A673 (cell line): ENCODE measurements around the gene OR12D2. TPM values are rescaled to one million over a fixed set of nuclear protein-coding genes. Genes with fewer than 3 reads are reported as not detected.

Experiments used
- BruUV-seq: library from RNA; stranded (reverse); fragments of 400-500 nt; replicated peaks from 2 replicates; lab custom pipeline; 2021; lab: Mats Ljungman, UMichigan
- CTCF ChIA-PET: fragments of 300-600 bp; sonication (Branson Sonifier 250); formaldehyde crosslinking; loops from one replicate; lab custom pipeline; 2022; ENCODE audit warnings: antibody characterized with exemption; lab: Charles Lee
- POLR2A ChIA-PET: fragments of 300-600 bp; sonication (Branson Sonifier 250); formaldehyde crosslinking; loops from one replicate; lab custom pipeline; 2022; ENCODE audit warnings: antibody characterized with exemption; ENCODE audit not compliant: low non-redundant PET; lab: Charles Lee
- DNase-seq: peaks from one replicate; pipeline ENCODE4 v3.0.0-alpha.2; 2015; ENCODE audit warnings: low spot score
- H3K27ac ChIP-seq: fragments of 200-600 bp; sonication (generic); 2 replicates; pipeline ENCODE4 v1.5.1; 2016; ENCODE audit warnings: mixed run types, low read depth, mild to moderate bottlenecking, mixed read lengths, antibody characterized with exemption, low read length; ENCODE audit not compliant: poor library complexity, severe bottlenecking
- H3K27me3 ChIP-seq: fragments of 200-600 bp; sonication (generic); replicated peaks from 2 replicates; pipeline ENCODE4 v1.6.1; 2017; ENCODE audit warnings: mixed run types, low read depth, mild to moderate bottlenecking, mixed read lengths, antibody characterized with exemption, low read length; ENCODE audit not compliant: insufficient read depth, poor library complexity
- H3K36me3 ChIP-seq: fragments of 200-600 bp; sonication (generic); 2 replicates; pipeline ENCODE4 v1.6.1; 2016; ENCODE audit warnings: mixed run types, mild to moderate bottlenecking, mixed read lengths, antibody characterized with exemption, low read length; ENCODE audit not compliant: insufficient read depth, poor library complexity, severe bottlenecking
- H3K4me1 ChIP-seq: fragments of 200-600 bp; sonication (generic); 2 replicates; pipeline ENCODE4 v1.6.1; 2017; ENCODE audit warnings: mixed run types, mild to moderate bottlenecking, mixed read lengths, antibody characterized with exemption, low read length; ENCODE audit not compliant: insufficient read depth, poor library complexity, severe bottlenecking
- H3K4me3 ChIP-seq: fragments of 200-600 bp; sonication (generic); 2 replicates; pipeline ENCODE4 v1.5.1; 2016; ENCODE audit warnings: low read depth, mixed run types, mild to moderate bottlenecking, mixed read lengths, low read length; ENCODE audit not compliant: poor library complexity, severe bottlenecking
- H3K9me3 ChIP-seq: fragments of 200-600 bp; sonication (generic); 2 replicates; pipeline ENCODE4 v1.6.1; 2016; ENCODE audit warnings: mixed run types, low read depth, mild to moderate bottlenecking, mixed read lengths, antibody characterized with exemption, low read length; ENCODE audit not compliant: poor library complexity, severe bottlenecking
- EZH2 ChIP-seq: fragments of 200-600 bp; sonication (generic); IDR thresholded peaks from 2 replicates; pipeline ENCODE4 v1.6.1; 2017; ENCODE audit warnings: borderline replicate concordance, low read depth, mild to moderate bottlenecking, mixed read lengths, antibody characterized with exemption, low read length; ENCODE audit not compliant: poor library complexity, severe bottlenecking
- intact Hi-C: fragments of 100-400 bp; cut with micrococcal nuclease; formaldehyde crosslinking; loops from one replicate; pipeline ENCODE4 v1.10.0; 2022; ENCODE audit not compliant: unreplicated experiment
- total RNA-seq: library from RNA; stranded (reverse); gene quantifications from 2 replicates; pipeline ENCODE4 v1.2.3, GENCODE V29; 2021
- TF ChIP-seq, protein P1 (sequence below): fragments of 300-800, 200-600 bp; sonication (generic); conservative IDR thresholded peaks from 2 replicates; pipeline ENCODE4 v1.5.1; 2017; ENCODE audit warnings: low read depth, mild to moderate bottlenecking, antibody characterized with exemption, low read length, moderate library complexity, mixed read lengths

The OR12D2 gene
- total RNA-seq, 1 experiment from 2014 or later: not detected

DNA sequence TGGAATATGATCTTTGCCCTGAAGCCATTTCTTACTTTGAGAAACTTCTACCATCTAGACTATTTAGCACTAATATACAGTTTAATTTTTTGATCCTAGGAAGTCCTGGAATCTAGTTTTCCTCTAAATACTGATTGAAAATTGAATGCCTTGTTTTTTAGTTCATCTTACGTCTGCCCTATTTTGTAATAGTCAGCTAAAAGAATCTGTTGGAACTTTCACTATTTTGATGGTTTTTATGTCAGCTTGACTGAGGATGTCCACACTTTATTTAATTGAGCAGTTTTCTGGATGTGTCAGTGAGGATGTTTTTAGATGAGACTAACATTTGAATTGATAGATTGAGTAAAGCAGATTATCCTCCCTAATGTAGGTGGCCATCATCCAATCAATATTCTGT is 8.4 kb downstream of the OR12D2 start:
- POLR2A ChIA-PET: no interaction called here
- no peak overlapping the region for H3K4me3 ChIP-seq
- BruUV-seq: no TSS peak
- CTCF ChIA-PET: no interaction called here
- no peaks in the 10 kb centered on the region for H3K4me1 ChIP-seq
- no peak overlapping the region for H3K27ac ChIP-seq
- DNase-seq: no peak
- intact Hi-C loops: no loop called here
- H3K9me3 ChIP-seq: no peaks in the 10 kb centered on the region
- peaks cover 2% of the 10 kb centered on the region for H3K27me3 ChIP-seq
- TF ChIP-seq, protein P1, sequence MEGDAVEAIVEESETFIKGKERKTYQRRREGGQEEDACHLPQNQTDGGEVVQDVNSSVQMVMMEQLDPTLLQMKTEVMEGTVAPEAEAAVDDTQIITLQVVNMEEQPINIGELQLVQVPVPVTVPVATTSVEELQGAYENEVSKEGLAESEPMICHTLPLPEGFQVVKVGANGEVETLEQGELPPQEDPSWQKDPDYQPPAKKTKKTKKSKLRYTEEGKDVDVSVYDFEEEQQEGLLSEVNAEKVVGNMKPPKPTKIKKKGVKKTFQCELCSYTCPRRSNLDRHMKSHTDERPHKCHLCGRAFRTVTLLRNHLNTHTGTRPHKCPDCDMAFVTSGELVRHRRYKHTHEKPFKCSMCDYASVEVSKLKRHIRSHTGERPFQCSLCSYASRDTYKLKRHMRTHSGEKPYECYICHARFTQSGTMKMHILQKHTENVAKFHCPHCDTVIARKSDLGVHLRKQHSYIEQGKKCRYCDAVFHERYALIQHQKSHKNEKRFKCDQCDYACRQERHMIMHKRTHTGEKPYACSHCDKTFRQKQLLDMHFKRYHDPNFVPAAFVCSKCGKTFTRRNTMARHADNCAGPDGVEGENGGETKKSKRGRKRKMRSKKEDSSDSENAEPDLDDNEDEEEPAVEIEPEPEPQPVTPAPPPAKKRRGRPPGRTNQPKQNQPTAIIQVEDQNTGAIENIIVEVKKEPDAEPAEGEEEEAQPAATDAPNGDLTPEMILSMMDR: no peak
- TF ChIP-seq EZH2: no peak
- H3K36me3 ChIP-seq: no peaks in the 10 kb centered on the region

DNA sequence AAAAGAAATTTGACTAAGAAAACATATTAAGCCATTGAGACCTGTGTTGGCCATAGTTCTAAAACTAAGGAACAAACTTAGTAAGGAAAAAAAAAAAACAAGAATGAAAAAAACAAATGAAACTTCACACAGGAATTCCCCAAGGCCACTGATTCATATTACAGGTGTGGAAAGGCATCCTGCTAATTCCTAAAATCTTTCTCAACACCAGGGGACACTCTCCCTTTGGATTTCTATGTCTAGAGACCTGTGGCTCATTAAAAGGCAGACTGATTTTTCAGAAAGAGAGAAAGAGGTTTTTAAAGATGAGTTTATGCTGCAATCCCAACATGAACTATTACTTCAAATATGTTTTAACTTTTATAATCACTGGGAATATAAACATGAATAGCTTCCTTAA is 19.2 kb downstream of the OR12D2 start, which contains the start of gene OR12D1:
Gene OR12D1 (plus strand): TSS at position 341 of the 400 bp plus-strand sequence.
- TF ChIP-seq, protein P1: no peak
- TF ChIP-seq EZH2: no peak
- BruUV-seq: no TSS peak
- intact Hi-C loops: no loop called here
- Histone ChIP-seq H3K36me3 (no peaks in the 10 kb centered on the region), H3K27me3 (peaks cover 18% of the 10 kb centered on the region), H3K4me3 (no peak within 1 kb of the TSS), H3K4me1 (no peaks in the 10 kb centered on the region), H3K9me3 (no peaks in the 10 kb centered on the region), H3K27ac (no peak within 1 kb of the TSS)
- ChIA-PET POLR2A (no interaction called here), CTCF (no interaction called here)
- no peak for DNase-seq

DNA sequence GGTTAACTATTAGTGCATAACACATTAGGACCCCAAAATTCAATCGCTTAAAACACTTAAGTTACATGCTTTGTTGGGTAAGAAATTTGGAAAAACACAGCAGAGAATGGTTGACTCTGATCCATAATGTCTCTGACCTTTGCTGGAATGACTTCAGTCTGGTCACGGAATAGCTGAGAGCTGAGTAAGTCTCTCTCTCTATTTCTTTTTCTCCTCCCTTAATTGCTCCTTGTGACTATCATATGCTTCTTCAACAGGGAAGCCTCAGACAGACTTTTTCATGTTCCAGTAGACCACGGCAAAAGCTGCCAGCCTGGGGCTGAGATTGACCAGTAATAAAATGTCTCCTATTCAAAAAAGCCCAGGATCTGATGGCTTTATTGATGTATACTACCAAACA is 24.1 kb downstream of the OR12D2 start:
- intact Hi-C loops: no loop called here
- DNase-seq: no peak
- CTCF ChIA-PET: no interaction called here
- Histone ChIP-seq H3K4me1 (no peaks in the 10 kb centered on the region), H3K9me3 (peaks cover 6% of the 10 kb centered on the region), H3K36me3 (no peaks in the 10 kb centered on the region), H3K27me3 (peaks cover 31% of the 10 kb centered on the region), H3K27ac (no peak overlapping the region), H3K4me3 (no peak overlapping the region)
- TF ChIP-seq EZH2: no peak
- TF ChIP-seq, protein P1: no peak
- POLR2A ChIA-PET: no interaction called here
- no TSS peak for BruUV-seq
